Right cardiac atrium (tissue), 5 donors: ENCODE data around the gene PITPNB. TPM values are rescaled to one million over a fixed set of nuclear protein-coding genes. Genes with fewer than 3 reads are reported as not detected.

Experiments used
- ATAC-seq, 2 donors: fragments of 200-7000 bp; cut with Tn5 transposase; one replicate each; pipeline versions ENCODE4 v1.8.0 to v1.9.1; 2020; ENCODE audit warnings: moderate library complexity in 2 of 2, mild to moderate bottlenecking in 1 of 2
- DNase-seq, 3 donors: peaks; one replicate each; pipeline ENCODE4 v3.0.0-alpha.2; 2020
- H3K27ac ChIP-seq: one replicate; pipeline ENCODE4 v1.5.1; 2013; ENCODE audit warnings: mild to moderate bottlenecking, low read length, control low read depth, moderate library complexity
- H3K27me3 ChIP-seq: one replicate; pipeline ENCODE4 v1.6.1; 2013; ENCODE audit not compliant: control insufficient read depth, insufficient read depth
- H3K4me1 ChIP-seq: one replicate; pipeline ENCODE4 v1.6.1; 2013; ENCODE audit warnings: low read length; ENCODE audit not compliant: control insufficient read depth, insufficient read depth
- H3K4me3 ChIP-seq: one replicate; pipeline ENCODE4 v1.5.1; 2013; ENCODE audit warnings: low read length, control low read depth
- H3K9me3 ChIP-seq: one replicate; pipeline ENCODE4 v1.6.1; 2013; ENCODE audit warnings: low read length; ENCODE audit not compliant: control insufficient read depth
- WGBS: extraction: QIAGEN DNeasy Blood & Tissue Kit; methylation state at CpG from one replicate; pipeline ENCODE4 v1.1.7; 2013; 5-methylcytosine and 5-hydroxymethylcytosine counted together
- intact Hi-C, 4 donors: fragments of 100-400 bp; cut with DNase I; formaldehyde crosslinking; loops; one replicate each; pipeline versions ENCODE4 v1.11.0 to v1.14.0; 2022 to 2023
- polyA plus RNA-seq: library from polyadenylated mRNA; stranded (reverse); fragments of 200-250 nt; gene quantifications from one replicate; pipeline ENCODE4 v1.2.3, GENCODE V29; 2013
- total RNA-seq, 4 donors: library from RNA; stranded (reverse); fragmentation: NEBNext Ultra II Directional; extraction: Animal tissue kit (Norgen Biotek cat#: 25700); gene quantifications; one replicate each; pipeline ENCODE4 v1.2.1, GENCODE V29; 2021
- donor health status: healthy with polysubstance abuse.
- donor health status: DM: no; HTN: yes; CAD: no.
- donor health status: DM: no; HTN: no; CAD: no.
- donor health status: DM: no; HTN: yes; CAD: no; lungs with severe emphysema.
- donor health status: DM: yes; HTN: yes; CAD: no.

The PITPNB gene
- total and polyA plus RNA-seq, 5 donors = 24.5 to 92.7 (median 78.1) TPM

GRCh38 chr22:27948569-27948968, 29.5 kb upstream of the PITPNB start:
- H3K27ac ChIP-seq = no peak overlapping the region
- WGBS = 80% methylated on average over 2 of the region's 2 CpGs
- H3K27me3 ChIP-seq = no peaks in the 10 kb centered on the region
- DNase-seq (no peak), ATAC-seq (no peak)
- intact Hi-C loops = no loop called here
- H3K4me3 ChIP-seq = no peak overlapping the region
- no peaks in the 10 kb centered on the region for H3K9me3 ChIP-seq
- peaks cover 2% of the 10 kb centered on the region for H3K4me1 ChIP-seq

DNA sequence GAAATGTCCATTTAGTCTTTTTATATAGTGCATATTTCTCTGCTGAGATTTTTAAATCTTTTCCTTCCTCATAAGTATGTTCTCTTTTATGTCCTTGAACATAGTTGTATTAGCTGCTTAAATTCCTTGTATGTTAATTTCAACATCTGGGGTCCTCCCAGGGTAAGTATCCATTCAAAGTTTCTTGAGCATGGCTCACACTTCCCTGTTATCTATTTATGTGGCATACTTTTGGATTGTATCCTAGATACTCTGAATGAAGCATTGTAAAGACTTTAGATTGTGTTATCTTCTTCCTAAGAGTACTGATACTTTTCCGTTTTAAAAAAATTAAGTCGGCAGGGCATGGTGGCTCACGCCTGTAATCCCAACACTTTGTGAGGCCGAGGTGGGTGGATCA, 28.4 kb upstream of the PITPNB start:
- Histone ChIP-seq H3K27ac (no peak overlapping the region), H3K27me3 (no peaks in the 10 kb centered on the region), H3K4me1 (peaks cover 2% of the 10 kb centered on the region), H3K4me3 (no peak overlapping the region), H3K9me3 (no peaks in the 10 kb centered on the region)
- intact Hi-C loops = no loop called here
- WGBS = 58% methylated on average over 4 of the region's 4 CpGs
- ATAC-seq (no peak), DNase-seq (no peak)

- Histone ChIP-seq H3K27me3 (no peaks in the 10 kb centered on the region), H3K27ac (no peak overlapping the region), H3K4me1 (no peaks in the 10 kb centered on the region), H3K4me3 (no peak overlapping the region), H3K9me3 (no peaks in the 10 kb centered on the region)
- no peak for ATAC-seq
- DNase-seq = no peak
- intact Hi-C loops = no loop called here
Measured at GRCh38 chr22:27941143-27941542, 22.1 kb upstream of the PITPNB start.

- no peak overlapping the region for H3K4me3 ChIP-seq
Measured at GRCh38 chr22:27937453-27937852, 18.4 kb upstream of the PITPNB start.

GRCh38 chr22:27935897-27936296, 16.8 kb upstream of the PITPNB start:
- H3K9me3 ChIP-seq = no peaks in the 10 kb centered on the region
- H3K4me1 ChIP-seq = no peaks in the 10 kb centered on the region
- intact Hi-C loops = no loop called here
- ATAC-seq (no peak), DNase-seq (no peak)
- no peak overlapping the region for H3K4me3 ChIP-seq
- whole genome bisulfite sequencing = 70% methylated on average over 1 of the region's 1 CpG
- H3K27ac ChIP-seq = no peak overlapping the region
- H3K27me3 ChIP-seq = no peaks in the 10 kb centered on the region

More at GRCh38 chr22:27937453-27937852, 18.4 kb upstream of the PITPNB start:
- H3K4me1 ChIP-seq = no peaks in the 10 kb centered on the region
- 96% methylated on average over 2 of the region's 2 CpGs for WGBS
- intact Hi-C loops = no loop called here
- DNase-seq = no peak
- H3K27me3 ChIP-seq = no peaks in the 10 kb centered on the region
- no peaks in the 10 kb centered on the region for H3K9me3 ChIP-seq
- ATAC-seq = no peak
- no peak overlapping the region for H3K27ac ChIP-seq

DNA sequence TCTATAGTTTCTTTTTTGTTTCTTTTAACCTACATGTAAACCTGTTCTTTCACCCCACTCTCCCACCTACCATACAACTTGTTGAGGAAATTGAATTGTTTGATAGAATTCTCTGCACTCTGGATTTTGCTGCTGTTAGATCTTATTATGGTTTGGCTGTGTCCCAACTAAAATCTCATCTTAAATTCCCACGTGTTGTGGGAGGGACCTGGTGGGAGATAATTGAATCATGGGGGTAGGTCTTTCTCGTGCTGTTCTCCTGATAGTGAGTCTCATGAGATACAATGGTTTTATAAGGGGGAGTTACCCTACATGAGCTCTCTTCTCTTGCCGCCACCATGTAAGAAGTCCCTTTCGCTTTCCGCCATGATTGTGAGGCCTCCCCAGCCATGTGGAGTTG, 15.0 kb upstream of the PITPNB start:
- 81% methylated on average over 5 of the region's 5 CpGs for WGBS
- ATAC-seq (no peak), DNase-seq (no peak)
- no peak overlapping the region for H3K27ac ChIP-seq
- H3K4me1 ChIP-seq = no peaks in the 10 kb centered on the region
- no peak overlapping the region for H3K4me3 ChIP-seq
- no peaks in the 10 kb centered on the region for H3K9me3 ChIP-seq
- intact Hi-C loops = no loop called here
- no peaks in the 10 kb centered on the region for H3K27me3 ChIP-seq

DNA sequence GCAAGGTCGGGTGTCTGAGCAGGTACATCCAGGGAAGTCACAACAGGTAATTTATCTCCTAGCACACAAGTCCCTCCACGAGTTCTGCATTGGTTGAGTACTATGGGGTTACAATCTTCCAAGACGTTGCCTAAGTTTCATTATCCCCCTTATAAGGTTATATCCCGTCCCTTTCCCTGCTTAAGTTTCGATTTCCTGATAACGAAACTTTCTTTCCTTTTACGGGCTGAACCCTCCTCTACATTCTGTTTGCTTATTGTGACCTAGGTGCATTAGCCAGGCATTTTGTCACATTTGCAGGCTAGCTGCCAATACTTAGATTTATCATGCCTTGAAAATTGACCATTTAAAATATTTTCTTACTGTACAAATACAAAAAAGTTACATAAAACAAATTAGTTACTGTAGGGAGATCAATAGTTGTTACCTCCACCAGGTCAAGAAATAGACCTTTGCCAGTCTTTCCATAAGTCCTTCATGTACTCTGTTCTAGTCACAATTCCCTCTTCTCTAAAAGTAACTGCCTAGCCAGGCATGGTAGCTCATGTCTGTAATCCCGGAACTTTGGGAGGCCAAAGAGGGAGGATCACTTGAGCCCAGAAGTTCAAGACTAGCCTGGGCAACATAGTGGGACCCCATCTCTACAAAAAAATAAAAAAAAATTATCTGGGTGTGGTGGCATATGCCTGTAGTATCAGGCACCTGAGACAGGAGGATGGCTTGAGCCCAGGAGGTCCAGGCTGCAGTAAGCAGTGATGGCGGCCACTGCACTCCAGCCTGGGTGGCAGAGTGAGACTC, 14.3 kb upstream of the PITPNB start:
- 89% methylated on average over 9 of the region's 9 CpGs for WGBS
- no peaks in the 10 kb centered on the region for H3K9me3 ChIP-seq
- H3K27me3 ChIP-seq = no peaks in the 10 kb centered on the region
- no peak for DNase-seq
- ATAC-seq = peak in 1 of 2 donors; percentile 86
- no peak overlapping the region for H3K27ac ChIP-seq
- no peaks in the 10 kb centered on the region for H3K4me1 ChIP-seq
- no peak overlapping the region for H3K4me3 ChIP-seq
- intact Hi-C loops = no loop called here

GRCh38 chr22:27930331-27931060, 11.4 kb upstream of the PITPNB start:
- intact Hi-C loops = no loop called here
- H3K9me3 ChIP-seq = no peaks in the 10 kb centered on the region
- 83% methylated on average over 3 of the region's 3 CpGs for WGBS
- no peaks in the 10 kb centered on the region for H3K4me1 ChIP-seq
- H3K27ac ChIP-seq = no peak overlapping the region
- ATAC-seq (no peak), DNase-seq (no peak)
- H3K4me3 ChIP-seq = no peak overlapping the region
- H3K27me3 ChIP-seq = no peaks in the 10 kb centered on the region

DNA sequence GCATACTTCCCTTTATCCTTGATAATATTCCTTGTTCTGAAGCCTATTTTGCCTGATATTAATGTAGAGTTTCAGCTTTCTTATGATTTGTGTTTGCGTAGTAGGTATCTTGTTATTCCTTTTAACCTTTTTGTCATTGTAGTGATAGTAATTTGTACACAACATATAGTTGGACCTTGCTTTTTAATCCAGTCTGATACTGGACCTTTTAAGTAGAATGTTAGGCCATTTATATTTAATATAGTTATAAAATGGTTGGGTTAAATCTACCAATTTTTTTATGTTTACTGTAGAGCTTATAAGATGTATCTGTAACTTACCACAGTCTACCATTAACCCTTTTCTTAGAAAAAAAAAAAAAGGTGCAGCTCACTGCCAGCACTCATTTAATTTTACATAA, 8.6 kb upstream of the PITPNB start:
- WGBS = 100% methylated on average over 1 of the region's 1 CpG
- no peaks in the 10 kb centered on the region for H3K9me3 ChIP-seq
- no peak overlapping the region for H3K27ac ChIP-seq
- intact Hi-C loops = no loop called here
- DNase-seq (no peak), ATAC-seq (no peak)
- no peaks in the 10 kb centered on the region for H3K27me3 ChIP-seq
- H3K4me3 ChIP-seq = no peak overlapping the region
- no peaks in the 10 kb centered on the region for H3K4me1 ChIP-seq

DNA sequence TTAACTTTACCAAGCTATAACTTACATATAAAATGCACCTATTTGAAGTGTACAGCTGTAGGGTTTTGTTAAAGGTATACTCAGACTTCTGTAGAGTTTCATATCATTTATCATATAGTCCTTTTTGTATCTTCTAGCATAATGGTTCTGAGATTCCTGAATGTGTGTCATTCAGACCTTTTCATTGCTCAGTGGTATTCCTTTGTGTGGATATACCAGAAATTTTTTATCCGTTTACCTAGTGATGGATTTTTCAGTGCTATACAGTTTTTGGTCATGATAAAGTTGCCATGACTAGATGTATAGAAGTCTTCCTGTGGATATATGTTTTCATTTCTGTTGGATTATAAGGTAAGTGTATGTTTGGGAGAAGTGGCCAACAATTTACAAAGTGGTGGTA, 6.3 kb upstream of the PITPNB start:
- DNase-seq = no peak
- no peak for ATAC-seq
- Histone ChIP-seq H3K4me1 (no peaks in the 10 kb centered on the region), H3K27me3 (no peaks in the 10 kb centered on the region), H3K27ac (no peak overlapping the region), H3K9me3 (no peaks in the 10 kb centered on the region), H3K4me3 (no peak overlapping the region)
- WGBS = 97% methylated on average over 1 of the region's 1 CpG
- intact Hi-C loops = no loop called here

DNA sequence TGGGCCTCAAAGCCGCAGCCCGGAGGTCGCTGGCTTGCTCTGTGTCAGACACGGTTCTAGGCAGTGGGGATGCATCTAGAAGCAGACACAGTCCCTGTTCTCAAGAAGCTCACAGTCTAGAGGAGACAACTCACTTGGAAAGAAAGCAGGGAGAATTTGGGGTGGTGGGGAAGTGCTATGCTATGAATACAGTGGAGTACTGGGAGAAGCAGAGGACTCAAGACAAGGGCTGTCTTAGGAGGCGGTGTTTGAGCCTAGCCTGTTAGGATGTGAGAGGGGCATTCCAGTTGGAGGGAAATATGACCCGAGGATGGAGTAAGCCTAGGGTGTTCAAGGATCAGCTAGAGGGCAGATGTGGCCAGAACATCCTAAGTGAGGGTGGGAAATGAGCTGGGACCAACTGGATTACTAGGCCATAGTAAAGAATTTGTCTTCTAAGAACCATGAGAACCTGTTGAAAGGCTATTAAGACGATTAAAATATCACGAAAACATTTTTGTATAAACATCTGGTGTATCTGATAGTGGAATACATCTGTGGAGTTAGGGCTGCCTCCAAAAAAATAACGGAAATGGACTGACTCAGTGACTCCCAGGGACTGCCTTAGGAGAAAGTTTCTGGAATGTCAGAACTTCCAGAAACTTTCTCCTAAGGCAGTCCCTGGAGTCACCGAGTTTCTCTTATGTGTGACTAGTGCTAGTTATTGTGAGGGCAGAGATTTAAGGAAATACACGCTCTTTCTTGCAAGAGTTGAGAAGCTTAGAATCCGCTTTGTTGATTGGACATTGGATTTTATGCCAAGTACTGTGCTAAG, 1.1 kb upstream of the PITPNB start:
- H3K9me3 ChIP-seq = no peaks in the 10 kb centered on the region
- 19% methylated on average over 12 of the region's 12 CpGs for WGBS
- ATAC-seq = peak; percentile 57 to 67
- no peaks in the 10 kb centered on the region for H3K27me3 ChIP-seq
- peaks cover 5% of the 10 kb centered on the region for H3K4me1 ChIP-seq
- intact Hi-C loops = loop anchor here in 2 of 4 donors (5.0 to 10.0 kb wide), 2 partner anchors 38 to 85 kb away; no protein-coding TSS in a partner anchor
- DNase-seq = no peak
- H3K4me3 ChIP-seq = peak overlapping the region; percentile 53
- peak overlapping the region; percentile 96 for H3K27ac ChIP-seq
